Stimulated activated CD4-positive, alpha-beta T cell treated with anti-CD3 and anti-CD28 coated beads, Interleukin-2, amount 100 ng/mL, for 24 hours (primary cell): ENCODE measurements around the gene TIPARP.

Experiments used
- DNase-seq, 2 donors: peaks; one replicate each; pipeline ENCODE4 v3.0.0-alpha.2; 2020

Gene TIPARP

GRCh38 chr3:156674046-156674910, at the start of gene TIPARP:
TIPARP (plus strand) TSS chr3:156674590; CDS start chr3:156677698, 3,108 bp downstream.
- peak; percentile 99 for DNase-seq

GRCh38 chr3:156626104-156626503, 48.3 kb upstream of the TIPARP start:
- no peak for DNase-seq

DNA sequence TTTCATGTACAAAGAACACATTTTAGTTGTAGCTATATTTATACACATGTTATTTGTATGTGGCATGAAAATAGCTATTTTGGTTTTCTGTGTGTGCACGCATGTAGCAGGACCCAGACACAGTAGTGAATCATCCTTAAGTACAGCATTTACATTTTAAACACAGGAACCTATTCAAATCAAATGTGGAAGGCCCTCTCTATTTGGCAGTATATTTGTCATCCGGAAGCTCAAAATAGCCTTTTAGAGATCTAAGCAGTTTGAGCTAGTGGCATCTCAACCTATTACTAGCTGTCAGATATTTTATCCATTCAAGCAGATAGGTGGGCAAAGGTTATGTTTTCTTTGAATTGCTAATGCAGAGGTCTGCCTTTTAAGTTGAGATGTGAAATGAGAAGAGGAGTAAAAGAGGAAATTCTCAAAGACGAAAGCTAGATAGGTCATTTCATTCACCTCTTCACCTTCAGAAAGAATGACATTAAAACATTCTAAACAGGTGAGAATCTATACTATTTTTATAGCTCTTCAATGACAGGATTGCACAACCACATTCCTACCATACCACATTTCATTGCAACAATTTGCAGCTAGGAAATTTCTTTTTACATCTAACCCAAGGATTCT, 46.3 kb upstream of the TIPARP start:
- no peak for DNase-seq

DNA sequence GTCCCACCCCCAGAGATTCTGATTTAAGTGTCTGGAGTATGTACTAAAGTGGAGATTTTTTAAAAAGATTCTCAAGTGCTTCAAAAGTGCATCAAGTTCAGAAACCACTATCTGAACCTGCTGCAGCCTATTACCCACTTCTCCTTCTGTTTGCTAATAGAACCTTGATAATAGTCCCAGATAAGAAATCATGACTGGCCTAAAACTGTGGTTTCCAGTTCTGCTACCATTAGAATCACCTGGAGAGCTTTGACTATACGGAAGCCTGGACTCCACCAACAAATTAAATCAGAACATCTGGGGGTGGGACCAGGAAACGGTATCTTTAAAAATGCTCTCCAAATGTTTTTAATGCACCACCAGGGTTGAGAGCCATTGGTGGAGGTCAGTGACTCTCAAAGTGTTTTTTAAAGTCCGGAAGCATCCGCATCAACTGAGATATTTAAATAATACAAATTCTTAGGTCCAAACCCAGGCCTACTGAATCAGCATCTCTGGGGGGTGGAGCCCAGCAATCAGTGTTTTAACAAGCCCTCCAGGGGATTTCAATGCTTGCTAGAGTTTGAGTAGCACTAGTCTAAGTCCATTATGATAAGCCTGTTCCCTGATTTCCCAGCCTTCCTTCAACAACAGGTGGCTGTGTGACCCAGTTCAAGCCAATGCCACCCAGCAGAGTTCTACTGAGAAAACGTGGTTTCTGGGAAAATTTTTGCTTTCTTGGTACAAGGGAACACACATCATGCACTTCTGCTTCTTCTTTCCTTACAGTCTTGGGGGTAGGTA, 45.4 kb upstream of the TIPARP start:
- no peak for DNase-seq

GRCh38 chr3:156630081-156630772, 44.2 kb upstream of the TIPARP start:
- DNase-seq: no peak

GRCh38 chr3:156630773-156631093, 43.7 kb upstream of the TIPARP start:
- DNase-seq: no peak

- DNase-seq: no peak
Observed at GRCh38 chr3:156631323-156631722, 43.1 kb upstream of the TIPARP start.

DNA sequence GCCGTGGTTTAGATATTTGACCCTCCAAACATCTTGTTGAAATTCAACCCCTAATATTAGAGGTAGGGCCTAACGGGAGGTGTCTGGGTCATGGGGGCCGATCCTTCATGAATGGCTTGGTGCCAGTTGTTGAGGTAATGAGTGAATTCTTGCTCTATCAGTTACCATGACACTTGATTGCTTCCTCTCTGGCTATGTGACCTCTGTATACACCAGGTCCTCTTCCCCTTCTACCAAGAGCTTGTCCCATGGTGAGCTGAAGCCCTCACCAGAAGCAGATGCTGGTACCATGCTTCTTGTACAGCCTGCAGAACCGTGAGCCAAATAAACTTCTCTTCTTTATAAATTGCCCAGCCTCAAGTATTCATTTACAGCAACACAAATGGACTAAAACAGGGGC, 41.8 kb upstream of the TIPARP start:
- DNase-seq: no peak

DNA sequence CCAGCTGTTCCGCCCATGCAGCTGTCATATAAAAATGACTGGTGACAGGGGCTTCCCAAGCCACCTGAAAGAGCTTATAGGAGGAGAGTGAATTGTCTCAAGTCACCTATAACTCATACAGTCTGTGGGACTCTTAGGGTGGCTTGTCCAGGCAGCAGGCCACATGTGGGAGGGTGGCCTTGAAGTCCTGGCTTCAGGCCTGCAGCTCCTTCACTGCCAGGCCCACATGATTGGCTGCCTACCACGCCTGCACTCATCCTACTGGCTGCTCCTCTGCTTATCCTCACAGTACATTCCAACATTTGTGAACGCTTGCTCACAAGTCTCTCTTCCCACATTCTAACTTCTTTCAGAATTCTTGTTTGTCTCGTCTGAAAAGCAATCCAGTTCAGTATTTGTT, 41.1 kb upstream of the TIPARP start:
- no peak for DNase-seq

DNA sequence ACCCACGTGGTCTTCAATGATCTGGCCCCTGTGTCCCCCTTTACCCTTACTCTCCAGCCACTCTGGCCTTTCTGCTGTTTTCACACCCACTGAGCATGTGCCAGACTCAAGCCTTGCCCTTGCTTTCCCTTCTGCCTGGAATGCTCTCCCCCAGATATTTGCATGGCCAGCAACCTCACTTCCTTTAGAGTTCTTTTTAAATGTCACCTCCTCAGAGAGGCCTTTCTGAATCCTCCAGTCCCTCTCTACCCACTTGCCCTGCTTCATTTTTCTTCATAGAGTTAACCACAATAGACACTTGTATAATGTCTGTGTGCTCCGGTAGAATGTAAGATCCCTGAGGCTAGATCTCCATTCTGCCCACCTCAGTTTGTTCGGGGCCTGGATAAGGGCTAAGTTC, 39.4 kb upstream of the TIPARP start:
- DNase-seq: no peak

DNA sequence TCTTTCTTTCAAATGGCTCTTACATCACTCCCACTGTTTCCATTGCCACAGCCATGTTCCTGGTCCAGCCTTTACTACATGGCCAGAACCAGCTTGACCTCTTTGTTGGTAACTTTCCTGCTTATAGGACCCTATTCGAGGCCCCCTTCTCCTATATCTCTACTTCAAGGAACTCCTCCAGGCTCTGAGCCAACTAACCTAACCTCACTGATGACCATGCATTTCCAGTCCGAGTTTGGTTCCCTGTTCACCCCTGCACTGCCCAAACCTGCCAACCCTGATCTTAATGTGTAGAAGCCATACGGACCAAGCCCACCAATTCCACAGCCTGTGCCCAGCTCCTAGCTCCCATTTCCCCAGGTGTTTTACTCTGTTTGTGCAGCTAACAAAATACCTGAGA, 38.4 kb upstream of the TIPARP start:
- DNase-seq: no peak

DNA sequence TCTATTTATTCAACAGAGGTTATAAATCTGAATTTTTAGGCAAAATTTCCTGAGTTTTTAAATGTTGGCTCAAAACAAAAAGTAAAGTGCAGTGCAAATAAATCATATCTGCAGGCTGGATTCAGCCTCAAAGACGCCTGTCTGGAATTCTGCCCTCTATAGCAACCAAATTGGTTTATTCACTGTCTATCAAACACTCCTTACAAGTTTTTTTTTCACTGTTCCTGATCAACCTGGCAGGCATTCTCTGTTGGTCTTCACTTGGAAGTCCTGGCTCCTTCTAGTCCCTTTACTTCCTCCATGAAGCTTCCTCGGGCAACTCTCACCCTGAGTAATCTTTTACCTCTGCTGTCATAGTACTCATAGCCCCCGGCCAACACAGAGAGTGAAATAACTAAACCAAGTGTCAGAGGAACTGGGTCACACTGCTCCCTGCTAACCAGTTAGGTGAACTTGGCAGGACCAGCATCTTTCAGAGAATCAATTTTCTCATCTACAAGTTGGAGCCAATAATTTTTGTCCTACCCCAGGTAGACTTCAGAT, 36.8 kb upstream of the TIPARP start:
- DNase-seq: no peak

DNA sequence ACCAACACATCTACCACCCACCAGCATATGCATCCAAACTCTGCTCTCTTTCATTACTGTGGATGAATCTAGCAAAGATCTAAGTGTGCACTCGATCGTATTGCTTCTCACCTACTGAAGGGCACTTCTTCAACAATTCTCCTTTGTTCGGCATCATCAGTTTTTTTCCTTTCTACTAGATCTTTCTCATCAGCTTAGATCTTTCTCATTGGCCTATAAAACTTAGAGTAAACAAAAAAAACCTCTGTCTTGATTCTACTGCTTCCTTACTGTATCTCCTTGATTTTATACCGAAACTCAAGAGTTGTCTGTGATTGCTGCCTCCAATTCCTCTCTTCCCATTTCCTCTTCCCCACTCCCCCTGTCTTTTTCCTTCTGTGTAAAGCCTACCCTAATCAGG, 36.1 kb upstream of the TIPARP start:
- DNase-seq: no peak

GRCh38 chr3:156639414-156640023, 34.9 kb upstream of the TIPARP start:
- DNase-seq: no peak

DNA sequence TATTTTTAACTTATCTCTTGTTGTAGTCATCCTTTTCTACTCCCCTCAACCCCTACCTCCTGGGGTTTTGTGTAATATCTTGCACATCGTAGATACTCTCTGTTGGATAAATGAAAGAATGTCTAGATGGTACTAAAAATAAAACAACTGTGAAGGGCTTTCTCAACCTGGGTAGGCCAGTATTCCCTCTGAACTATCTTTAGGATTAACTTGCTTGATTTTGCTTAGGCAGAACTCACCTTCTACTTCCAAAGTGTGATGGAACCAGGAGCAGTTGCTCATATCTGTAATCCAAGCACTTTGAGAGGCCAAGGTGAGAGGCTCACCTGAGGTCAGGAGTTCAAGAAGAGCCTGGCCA, 32.8 kb upstream of the TIPARP start:
- no peak for DNase-seq

- DNase-seq: no peak
Observed at GRCh38 chr3:156642750-156643728, 31.4 kb upstream of the TIPARP start.

- peak; percentile 33 to 39 for DNase-seq
Observed at GRCh38 chr3:156643729-156644389, 30.5 kb upstream of the TIPARP start.

DNA sequence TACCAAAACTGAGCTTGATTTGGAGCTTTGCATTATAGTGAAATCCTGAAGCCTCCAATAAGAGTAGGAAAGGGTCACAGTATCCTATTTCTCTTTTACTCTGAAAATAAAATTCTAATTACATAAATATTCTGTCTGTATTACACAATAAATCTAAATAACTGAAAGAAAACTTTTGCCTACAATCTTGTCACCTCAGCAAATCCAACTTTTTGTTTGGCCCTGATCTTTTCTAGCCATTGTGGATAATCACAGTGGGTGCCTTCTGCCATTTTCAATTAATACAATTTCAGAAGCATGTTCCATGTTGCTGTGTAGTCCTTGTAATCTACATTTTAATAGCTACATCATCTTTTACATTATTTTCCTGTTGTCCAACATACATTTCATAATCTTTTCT, 29.4 kb upstream of the TIPARP start:
- DNase-seq: no peak

- DNase-seq: no peak
Observed at GRCh38 chr3:156646958-156647357, 27.4 kb upstream of the TIPARP start.

GRCh38 chr3:156648086-156648485, 26.3 kb upstream of the TIPARP start:
- DNase-seq: no peak

- no peak for DNase-seq
Observed at GRCh38 chr3:156649681-156650080, 24.7 kb upstream of the TIPARP start.
